Measurements from ENCODE around the gene ZACN.

The ZACN gene

DNA sequence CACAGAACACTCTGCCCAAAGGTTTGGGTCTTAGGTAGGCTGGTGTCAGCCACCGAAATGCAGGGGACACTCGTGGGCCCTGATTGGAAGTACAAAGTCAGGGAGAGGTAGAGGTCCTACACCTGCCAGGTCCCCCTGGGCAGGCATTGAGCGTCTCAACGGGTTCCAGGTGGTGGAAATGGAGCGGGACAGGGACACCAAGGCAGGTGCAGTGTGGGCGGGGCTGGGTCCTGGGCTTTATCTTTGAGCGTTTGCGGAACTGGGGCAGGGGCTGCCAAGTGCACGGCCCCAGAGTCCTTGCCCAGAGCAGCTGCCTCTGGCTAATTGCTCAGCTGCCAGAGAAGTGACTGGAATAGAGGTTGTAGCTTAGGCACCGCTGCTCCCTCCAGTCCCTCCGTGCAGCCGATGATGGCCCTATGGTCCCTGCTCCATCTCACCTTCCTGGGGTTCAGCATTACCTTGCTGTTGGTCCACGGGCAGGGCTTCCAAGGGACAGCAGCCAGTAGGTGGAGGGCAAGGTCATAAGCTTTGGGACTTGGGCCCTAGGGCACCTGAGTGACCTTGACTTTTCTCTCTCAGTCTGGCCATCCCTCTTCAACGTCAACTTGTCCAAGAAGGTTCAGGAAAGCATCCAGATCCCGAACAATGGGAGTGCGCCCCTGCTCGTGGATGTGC lies at the start of gene ZACN:
TSS of gene ZACN (plus strand) at position 323 of the 675 bp plus-strand sequence. CDS start at position 406, 83 bp downstream.
- DNase-seq (ENCODE audit: extremely low read depth, low read depth) = no peak

GRCh38 chr17:76032073-76032779 lies 46.8 kb upstream of the ZACN start:
- no peak for DNase-seq (ENCODE audit: extremely low read depth, low read depth)
- TF ChIP-seq, protein P1, sequence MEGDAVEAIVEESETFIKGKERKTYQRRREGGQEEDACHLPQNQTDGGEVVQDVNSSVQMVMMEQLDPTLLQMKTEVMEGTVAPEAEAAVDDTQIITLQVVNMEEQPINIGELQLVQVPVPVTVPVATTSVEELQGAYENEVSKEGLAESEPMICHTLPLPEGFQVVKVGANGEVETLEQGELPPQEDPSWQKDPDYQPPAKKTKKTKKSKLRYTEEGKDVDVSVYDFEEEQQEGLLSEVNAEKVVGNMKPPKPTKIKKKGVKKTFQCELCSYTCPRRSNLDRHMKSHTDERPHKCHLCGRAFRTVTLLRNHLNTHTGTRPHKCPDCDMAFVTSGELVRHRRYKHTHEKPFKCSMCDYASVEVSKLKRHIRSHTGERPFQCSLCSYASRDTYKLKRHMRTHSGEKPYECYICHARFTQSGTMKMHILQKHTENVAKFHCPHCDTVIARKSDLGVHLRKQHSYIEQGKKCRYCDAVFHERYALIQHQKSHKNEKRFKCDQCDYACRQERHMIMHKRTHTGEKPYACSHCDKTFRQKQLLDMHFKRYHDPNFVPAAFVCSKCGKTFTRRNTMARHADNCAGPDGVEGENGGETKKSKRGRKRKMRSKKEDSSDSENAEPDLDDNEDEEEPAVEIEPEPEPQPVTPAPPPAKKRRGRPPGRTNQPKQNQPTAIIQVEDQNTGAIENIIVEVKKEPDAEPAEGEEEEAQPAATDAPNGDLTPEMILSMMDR (IDR thresholded peaks at IDR 0.05; ENCODE audit: low read depth, low read length) = no peak; the same call in 1 of the 2 replicates

More for the DNA sequence above, at the start of gene ZACN:
- TF ChIP-seq, protein P1 (IDR thresholded peaks at IDR 0.05; ENCODE audit: low read depth, low read length) = no peak

- TF ChIP-seq, protein P1 (IDR thresholded peaks at IDR 0.05; ENCODE audit: low read depth, low read length) = no peak
- DNase-seq (ENCODE audit: extremely low read depth, low read depth) = no peak
Measured at GRCh38 chr17:76032780-76033108, 46.2 kb upstream of the ZACN start.

GRCh38 chr17:76033139-76033538 lies 45.8 kb upstream of the ZACN start:
- TF ChIP-seq, protein P1 (IDR thresholded peaks at IDR 0.05; ENCODE audit: low read depth, low read length) = no peak
- no peak for DNase-seq (ENCODE audit: extremely low read depth, low read depth)

DNA sequence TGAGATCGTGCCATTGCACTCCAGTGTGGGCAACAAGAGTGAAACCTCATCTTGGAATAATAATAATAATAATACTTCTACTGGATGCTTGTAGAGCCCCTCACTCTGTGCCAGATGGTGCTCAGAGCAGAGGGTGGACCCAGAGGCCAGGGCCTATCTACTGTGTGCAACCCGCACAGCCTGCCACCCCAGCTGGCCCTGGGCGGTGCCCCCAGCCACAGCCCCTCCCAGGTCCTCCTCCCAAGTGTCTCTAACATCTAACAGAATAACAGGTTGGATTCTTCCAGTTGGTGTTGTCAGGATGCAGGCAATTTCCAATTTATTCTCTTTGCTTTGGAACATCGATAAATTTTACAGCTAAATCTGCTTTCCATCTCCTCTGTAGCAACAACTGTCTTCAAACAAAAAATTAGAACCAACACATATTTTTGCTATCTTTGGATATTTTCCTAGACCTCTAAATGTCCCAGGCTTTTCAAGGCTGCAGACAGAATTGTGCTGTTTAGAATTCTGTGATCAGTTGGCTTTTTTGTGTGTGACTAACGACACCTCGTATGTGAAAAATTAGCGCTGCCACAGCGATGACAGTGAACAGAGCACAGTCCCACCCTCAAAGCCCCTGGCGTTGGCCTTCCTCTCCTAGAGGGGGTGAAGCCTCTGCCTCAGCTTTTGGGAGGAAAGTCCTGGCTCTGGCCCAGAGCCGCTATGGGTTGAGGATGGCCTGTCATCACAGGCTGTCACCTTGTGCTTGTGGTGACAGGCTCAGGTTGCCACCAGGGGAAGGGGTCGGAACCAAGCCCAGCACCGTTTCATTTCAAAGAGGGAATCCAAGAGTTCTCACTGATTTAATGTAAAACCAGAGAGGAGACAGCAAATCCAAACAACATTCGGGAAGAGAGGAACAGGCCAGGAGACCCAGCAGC lies 44.3 kb upstream of the ZACN start:
- DNase-seq (ENCODE audit: extremely low read depth, low read depth) = no peak
- TF ChIP-seq, protein P1 (IDR thresholded peaks at IDR 0.05; ENCODE audit: low read depth, low read length) = no peak

DNA sequence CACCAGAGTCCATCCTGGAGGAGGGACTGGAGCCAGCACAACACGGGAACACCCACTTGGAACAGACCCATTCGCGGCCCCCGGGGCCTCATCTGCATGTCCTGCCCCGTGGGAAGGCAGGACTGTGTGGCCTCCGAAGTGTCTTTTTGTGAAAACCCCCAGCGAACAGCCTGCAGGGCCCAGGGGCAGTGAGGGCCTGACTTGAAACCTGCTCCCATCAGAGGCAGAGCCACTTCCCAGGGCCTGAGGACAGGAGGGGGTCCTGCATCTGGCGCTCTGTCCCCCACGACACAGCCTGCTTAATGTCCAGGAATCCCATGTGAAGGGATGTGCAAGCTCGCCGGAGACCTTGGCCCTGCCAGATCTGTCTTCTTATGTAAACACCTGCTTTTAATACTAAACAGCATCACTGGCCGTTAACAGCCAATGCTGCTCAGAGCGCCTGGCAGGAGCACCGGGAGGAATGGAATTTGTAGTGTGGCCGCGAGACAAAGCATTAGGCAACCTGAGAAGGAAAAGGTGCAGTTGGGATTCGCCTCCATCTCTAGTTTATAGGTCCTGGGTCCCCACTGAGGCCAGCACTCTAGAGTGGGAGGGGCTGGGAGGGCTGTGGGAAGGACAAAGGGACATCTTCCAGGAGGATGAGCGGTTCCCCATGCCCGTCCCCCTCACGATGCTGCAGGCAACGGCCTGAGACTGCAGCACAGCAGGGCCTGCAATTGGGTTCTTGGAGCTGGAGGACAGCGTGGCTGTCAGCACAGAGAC lies 42.3 kb upstream of the ZACN start:
- TF ChIP-seq, protein P1 (IDR thresholded peaks at IDR 0.05; ENCODE audit: low read depth, low read length) = no peak
- no peak for DNase-seq (ENCODE audit: extremely low read depth, low read depth)

All from AG09319 (cell line).